K562 (cell line): ENCODE data around the gene GANAB. TPM values are rescaled to one million over a fixed set of nuclear protein-coding genes. Genes with fewer than 3 reads are reported as not detected.
A peak's percentile ranks its signal among the peaks of the same experiment; 100 is the strongest.

Source experiments
- DPF2 ChIP-seq: fragments of 450-650 bp; IDR thresholded peaks from 2 replicates; pipeline ENCODE4 v1.6.1; 2016
- EP400 ChIP-seq: fragments of 450-650 bp; IDR thresholded peaks from 2 replicates; pipeline ENCODE4 v1.6.1; 2017; ENCODE audit warnings: antibody characterized with exemption, mild to moderate bottlenecking, moderate library complexity
- KHSRP ChIP-seq: fragments of 450-650 bp; IDR thresholded peaks from 2 replicates; pipeline ENCODE4 v1.6.1; 2017
- MTF1 ChIP-seq: fragments of 250-450 bp; sonication (Bioruptor Pico); IDR thresholded peaks from 2 replicates; pipeline ENCODE4 v1.9.0; 2021; ENCODE audit warnings: moderate library complexity, mild to moderate bottlenecking, inconsistent platforms, borderline replicate concordance
- SP1 ChIP-seq: sonication (generic); formaldehyde crosslinking; IDR thresholded peaks from 2 replicates; pipeline ENCODE4 v1.8.1; 2022; ENCODE audit warnings: mild to moderate bottlenecking, missing genetic modification reagents
- SPI1 ChIP-seq: IDR thresholded peaks from 2 replicates; pipeline ENCODE4 v1.6.1; 2011; ENCODE audit warnings: low read depth, low read length, control low read depth, borderline replicate concordance
- ZNF134 ChIP-seq: fragments of 250-450 bp; sonication (Bioruptor Pico); conservative IDR thresholded peaks from 2 replicates; pipeline ENCODE4 v1.4.0; 2020
- ZNF764 ChIP-seq: fragments of 250-450 bp; sonication (Bioruptor Pico); IDR thresholded peaks from 2 replicates; pipeline ENCODE4 v1.4.0; 2020; ENCODE audit warnings: low read depth, mild to moderate bottlenecking, moderate library complexity
- polyA plus RNA-seq, 8 experiments: library from polyadenylated mRNA; depleted of rRNA in 4 of 8; stranded (reverse) in 5 of 8; unstranded in 3 of 8; fragments of >200 nt; fragmentation: Nextera tagmentation in 2 of 8; fragmentation: Illumina TruSeq in 1 of 8; extraction: Ambion mirVana in 2 of 8; extraction: Trizol in 1 of 8; gene quantifications; 2 replicates each; pipeline versions ENCODE4 v1.2.1 to v1.2.3, GENCODE V29; 2011 to 2014; ENCODE audit warnings: inconsistent platforms in 1 of 8, missing spikeins in 1 of 8
- total RNA-seq, 7 experiments: library from RNA; depleted of rRNA in 6 of 7; stranded (reverse); fragments of >200 nt in 6 of 7; fragmentation: Illumina TruSeq in 2 of 7; extraction: Trizol in 2 of 7; gene quantifications; 2 replicates each; pipeline versions ENCODE4 v1.2.1 to v1.2.3, GENCODE V29; 2011 to 2021; ENCODE audit warnings: low replicate concordance in 1 of 7
- TF ChIP-seq, protein P1 (sequence below), 2 experiments: fragments of 450-650 bp in 1 of 2; IDR thresholded peaks; 2 replicates each; pipeline ENCODE4 v1.6.1; 2011 to 2017; ENCODE audit warnings: low read depth in 2 of 2, antibody characterized with exemption in 1 of 2, borderline replicate concordance in 1 of 2, low read length in 1 of 2, mild to moderate bottlenecking in 1 of 2, mixed read lengths in 1 of 2; ENCODE audit not compliant: control insufficient read depth in 1 of 2
- TF ChIP-seq, protein P2 (sequence below): fragments of 450-650 bp; formaldehyde crosslinking; IDR thresholded peaks from 2 replicates; pipeline ENCODE4 v1.4.0; 2020; ENCODE audit warnings: mild to moderate bottlenecking, moderate library complexity
- TF ChIP-seq, protein P3 (sequence below): fragments of 200-600 bp; sonication (generic); IDR thresholded peaks from one replicate; pipeline ENCODE4 v1.6.1; 2012; ENCODE audit warnings: mild to moderate bottlenecking, low read depth, low read length, inconsistent platforms

GANAB gene
- total and polyA plus RNA-seq, 9 of the 15 experiments (the other 6 are each of a cell fraction or from before 2014, with no cell fraction given), result 6.5 to 284 (median 161) TPM

DNA sequence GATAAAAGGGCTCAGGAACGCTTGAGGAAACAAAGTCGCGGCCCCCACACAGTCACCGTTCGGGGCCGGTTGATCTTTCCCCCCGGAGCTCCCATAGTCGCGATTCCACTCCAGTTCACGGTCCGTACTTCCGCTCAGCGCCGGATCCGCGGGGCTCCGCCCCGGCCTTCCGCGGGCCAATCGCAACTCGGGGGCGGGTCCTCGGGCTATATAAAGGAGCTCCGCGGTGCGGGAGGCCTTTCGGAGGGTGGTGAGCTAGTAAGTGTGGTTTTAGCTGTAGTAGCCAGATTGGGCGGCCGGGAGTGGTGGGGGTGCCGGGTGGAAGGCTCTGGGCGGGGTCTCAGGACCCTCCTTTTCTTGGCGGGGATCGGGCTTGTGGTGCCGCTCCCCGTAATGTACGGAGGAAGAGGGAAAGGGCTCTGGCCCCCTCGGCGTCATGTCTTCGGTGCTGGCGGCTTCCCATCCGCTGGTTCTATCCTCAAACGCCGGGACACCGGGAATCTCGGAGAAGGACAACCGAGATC lies 18.7 kb upstream of the GANAB start, which contains the start of the genes C11orf98 and CSKMT (continued):
- TF ChIP-seq, protein P1, sequence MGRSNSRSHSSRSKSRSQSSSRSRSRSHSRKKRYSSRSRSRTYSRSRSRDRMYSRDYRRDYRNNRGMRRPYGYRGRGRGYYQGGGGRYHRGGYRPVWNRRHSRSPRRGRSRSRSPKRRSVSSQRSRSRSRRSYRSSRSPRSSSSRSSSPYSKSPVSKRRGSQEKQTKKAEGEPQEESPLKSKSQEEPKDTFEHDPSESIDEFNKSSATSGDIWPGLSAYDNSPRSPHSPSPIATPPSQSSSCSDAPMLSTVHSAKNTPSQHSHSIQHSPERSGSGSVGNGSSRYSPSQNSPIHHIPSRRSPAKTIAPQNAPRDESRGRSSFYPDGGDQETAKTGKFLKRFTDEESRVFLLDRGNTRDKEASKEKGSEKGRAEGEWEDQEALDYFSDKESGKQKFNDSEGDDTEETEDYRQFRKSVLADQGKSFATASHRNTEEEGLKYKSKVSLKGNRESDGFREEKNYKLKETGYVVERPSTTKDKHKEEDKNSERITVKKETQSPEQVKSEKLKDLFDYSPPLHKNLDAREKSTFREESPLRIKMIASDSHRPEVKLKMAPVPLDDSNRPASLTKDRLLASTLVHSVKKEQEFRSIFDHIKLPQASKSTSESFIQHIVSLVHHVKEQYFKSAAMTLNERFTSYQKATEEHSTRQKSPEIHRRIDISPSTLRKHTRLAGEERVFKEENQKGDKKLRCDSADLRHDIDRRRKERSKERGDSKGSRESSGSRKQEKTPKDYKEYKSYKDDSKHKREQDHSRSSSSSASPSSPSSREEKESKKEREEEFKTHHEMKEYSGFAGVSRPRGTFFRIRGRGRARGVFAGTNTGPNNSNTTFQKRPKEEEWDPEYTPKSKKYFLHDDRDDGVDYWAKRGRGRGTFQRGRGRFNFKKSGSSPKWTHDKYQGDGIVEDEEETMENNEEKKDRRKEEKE (IDR thresholded peaks at IDR 0.05; ENCODE audit: borderline replicate concordance in 1 of 2, control insufficient read depth in 1 of 2, low read depth in 2 of 2, low read length in 1 of 2), result no peak
- no peak for TF ChIP-seq ZNF134
- TF ChIP-seq SP1 (CRISPR knock-in tag), result peak; percentile 100
- 0 out of 2 replicates have a peak, but pooled peaks have one; percentile 24 for TF ChIP-seq KHSRP
- TF ChIP-seq, protein P2, sequence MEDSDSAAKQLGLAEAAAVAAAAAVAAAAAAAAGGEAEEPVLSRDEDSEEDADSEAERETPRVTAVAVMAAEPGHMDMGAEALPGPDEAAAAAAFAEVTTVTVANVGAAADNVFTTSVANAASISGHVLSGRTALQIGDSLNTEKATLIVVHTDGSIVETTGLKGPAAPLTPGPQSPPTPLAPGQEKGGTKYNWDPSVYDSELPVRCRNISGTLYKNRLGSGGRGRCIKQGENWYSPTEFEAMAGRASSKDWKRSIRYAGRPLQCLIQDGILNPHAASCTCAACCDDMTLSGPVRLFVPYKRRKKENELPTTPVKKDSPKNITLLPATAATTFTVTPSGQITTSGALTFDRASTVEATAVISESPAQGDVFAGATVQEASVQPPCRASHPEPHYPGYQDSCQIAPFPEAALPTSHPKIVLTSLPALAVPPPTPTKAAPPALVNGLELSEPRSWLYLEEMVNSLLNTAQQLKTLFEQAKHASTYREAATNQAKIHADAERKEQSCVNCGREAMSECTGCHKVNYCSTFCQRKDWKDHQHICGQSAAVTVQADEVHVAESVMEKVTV (CRISPR knock-in tag), result 0 out of 2 replicates have a peak, but pooled peaks have one; percentile 8
- TF ChIP-seq ZNF764 (CRISPR knock-in tag), result no peak
- peak; percentile 80 for TF ChIP-seq EP400
- TF ChIP-seq, protein P3, sequence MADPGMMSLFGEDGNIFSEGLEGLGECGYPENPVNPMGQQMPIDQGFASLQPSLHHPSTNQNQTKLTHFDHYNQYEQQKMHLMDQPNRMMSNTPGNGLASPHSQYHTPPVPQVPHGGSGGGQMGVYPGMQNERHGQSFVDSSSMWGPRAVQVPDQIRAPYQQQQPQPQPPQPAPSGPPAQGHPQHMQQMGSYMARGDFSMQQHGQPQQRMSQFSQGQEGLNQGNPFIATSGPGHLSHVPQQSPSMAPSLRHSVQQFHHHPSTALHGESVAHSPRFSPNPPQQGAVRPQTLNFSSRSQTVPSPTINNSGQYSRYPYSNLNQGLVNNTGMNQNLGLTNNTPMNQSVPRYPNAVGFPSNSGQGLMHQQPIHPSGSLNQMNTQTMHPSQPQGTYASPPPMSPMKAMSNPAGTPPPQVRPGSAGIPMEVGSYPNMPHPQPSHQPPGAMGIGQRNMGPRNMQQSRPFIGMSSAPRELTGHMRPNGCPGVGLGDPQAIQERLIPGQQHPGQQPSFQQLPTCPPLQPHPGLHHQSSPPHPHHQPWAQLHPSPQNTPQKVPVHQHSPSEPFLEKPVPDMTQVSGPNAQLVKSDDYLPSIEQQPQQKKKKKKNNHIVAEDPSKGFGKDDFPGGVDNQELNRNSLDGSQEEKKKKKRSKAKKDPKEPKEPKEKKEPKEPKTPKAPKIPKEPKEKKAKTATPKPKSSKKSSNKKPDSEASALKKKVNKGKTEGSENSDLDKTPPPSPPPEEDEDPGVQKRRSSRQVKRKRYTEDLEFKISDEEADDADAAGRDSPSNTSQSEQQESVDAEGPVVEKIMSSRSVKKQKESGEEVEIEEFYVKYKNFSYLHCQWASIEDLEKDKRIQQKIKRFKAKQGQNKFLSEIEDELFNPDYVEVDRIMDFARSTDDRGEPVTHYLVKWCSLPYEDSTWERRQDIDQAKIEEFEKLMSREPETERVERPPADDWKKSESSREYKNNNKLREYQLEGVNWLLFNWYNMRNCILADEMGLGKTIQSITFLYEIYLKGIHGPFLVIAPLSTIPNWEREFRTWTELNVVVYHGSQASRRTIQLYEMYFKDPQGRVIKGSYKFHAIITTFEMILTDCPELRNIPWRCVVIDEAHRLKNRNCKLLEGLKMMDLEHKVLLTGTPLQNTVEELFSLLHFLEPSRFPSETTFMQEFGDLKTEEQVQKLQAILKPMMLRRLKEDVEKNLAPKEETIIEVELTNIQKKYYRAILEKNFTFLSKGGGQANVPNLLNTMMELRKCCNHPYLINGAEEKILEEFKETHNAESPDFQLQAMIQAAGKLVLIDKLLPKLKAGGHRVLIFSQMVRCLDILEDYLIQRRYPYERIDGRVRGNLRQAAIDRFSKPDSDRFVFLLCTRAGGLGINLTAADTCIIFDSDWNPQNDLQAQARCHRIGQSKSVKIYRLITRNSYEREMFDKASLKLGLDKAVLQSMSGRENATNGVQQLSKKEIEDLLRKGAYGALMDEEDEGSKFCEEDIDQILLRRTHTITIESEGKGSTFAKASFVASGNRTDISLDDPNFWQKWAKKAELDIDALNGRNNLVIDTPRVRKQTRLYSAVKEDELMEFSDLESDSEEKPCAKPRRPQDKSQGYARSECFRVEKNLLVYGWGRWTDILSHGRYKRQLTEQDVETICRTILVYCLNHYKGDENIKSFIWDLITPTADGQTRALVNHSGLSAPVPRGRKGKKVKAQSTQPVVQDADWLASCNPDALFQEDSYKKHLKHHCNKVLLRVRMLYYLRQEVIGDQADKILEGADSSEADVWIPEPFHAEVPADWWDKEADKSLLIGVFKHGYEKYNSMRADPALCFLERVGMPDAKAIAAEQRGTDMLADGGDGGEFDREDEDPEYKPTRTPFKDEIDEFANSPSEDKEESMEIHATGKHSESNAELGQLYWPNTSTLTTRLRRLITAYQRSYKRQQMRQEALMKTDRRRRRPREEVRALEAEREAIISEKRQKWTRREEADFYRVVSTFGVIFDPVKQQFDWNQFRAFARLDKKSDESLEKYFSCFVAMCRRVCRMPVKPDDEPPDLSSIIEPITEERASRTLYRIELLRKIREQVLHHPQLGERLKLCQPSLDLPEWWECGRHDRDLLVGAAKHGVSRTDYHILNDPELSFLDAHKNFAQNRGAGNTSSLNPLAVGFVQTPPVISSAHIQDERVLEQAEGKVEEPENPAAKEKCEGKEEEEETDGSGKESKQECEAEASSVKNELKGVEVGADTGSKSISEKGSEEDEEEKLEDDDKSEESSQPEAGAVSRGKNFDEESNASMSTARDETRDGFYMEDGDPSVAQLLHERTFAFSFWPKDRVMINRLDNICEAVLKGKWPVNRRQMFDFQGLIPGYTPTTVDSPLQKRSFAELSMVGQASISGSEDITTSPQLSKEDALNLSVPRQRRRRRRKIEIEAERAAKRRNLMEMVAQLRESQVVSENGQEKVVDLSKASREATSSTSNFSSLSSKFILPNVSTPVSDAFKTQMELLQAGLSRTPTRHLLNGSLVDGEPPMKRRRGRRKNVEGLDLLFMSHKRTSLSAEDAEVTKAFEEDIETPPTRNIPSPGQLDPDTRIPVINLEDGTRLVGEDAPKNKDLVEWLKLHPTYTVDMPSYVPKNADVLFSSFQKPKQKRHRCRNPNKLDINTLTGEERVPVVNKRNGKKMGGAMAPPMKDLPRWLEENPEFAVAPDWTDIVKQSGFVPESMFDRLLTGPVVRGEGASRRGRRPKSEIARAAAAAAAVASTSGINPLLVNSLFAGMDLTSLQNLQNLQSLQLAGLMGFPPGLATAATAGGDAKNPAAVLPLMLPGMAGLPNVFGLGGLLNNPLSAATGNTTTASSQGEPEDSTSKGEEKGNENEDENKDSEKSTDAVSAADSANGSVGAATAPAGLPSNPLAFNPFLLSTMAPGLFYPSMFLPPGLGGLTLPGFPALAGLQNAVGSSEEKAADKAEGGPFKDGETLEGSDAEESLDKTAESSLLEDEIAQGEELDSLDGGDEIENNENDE, result no peak
- TF ChIP-seq SPI1, result peak; percentile 77; the same call in 1 of the 2 replicates
- TF ChIP-seq DPF2, result no peak
- no peak for TF ChIP-seq MTF1 (CRISPR knock-in tag)
